NB4 (cell line): ENCODE measurements around the gene CD300LD.

ENCODE experiments used
- CTCF ChIP-seq: IDR thresholded peaks from one replicate; pipeline ENCODE4 v1.5.1; 2012; ENCODE audit warnings: low read depth, low read length
- MAX ChIP-seq: IDR thresholded peaks from 2 replicates; pipeline ENCODE4 v1.6.1; 2011; ENCODE audit warnings: low read depth, low read length
- POLR2A ChIP-seq: IDR thresholded peaks from 2 replicates; pipeline ENCODE4 v1.6.1; 2011; ENCODE audit warnings: mild to moderate bottlenecking; ENCODE audit not compliant: insufficient read length; ENCODE audit errors: extremely low read depth

- TF ChIP-seq CTCF (peak; percentile 85), POLR2A (no peak), MAX (no peak)
These were observed 25.8 kb downstream of the CD300LD start for GRCh38 chr17:74566132-74566753.
